ENCODE data around the gene EDAR. TPM values are rescaled to one million over a fixed set of nuclear protein-coding genes. Genes with fewer than 3 reads are reported as not detected.

Gene EDAR
- total and polyA plus RNA-seq, 2 of the 4 experiments (the other 2 are of a cell fraction): not detected

- no peak overlapping the region for H3K14ac ChIP-seq (replicated peaks; ENCODE audit: low read depth, low read length)
- in situ Hi-C loops (cut with MboI; ENCODE audit: low sequenced_read_pairs) (no loop called here), intact Hi-C loops (cut with micrococcal nuclease) (no loop called here), dilution Hi-C loops (cut with HindIII; ENCODE audit: low sequenced_read_pairs, unreplicated experiment) (no loop called here)
- H3K79me1 ChIP-seq (ENCODE audit: low read depth in 1 of 2, low read length in 2 of 2): no peaks in the 10 kb centered on the region
- WGBS, 2 experiments (ENCODE audit: extremely low coverage in 2 of 2, insufficient read length in 1 of 2): 80% methylated on average over 1 of the region's 4 CpGs; no CpG with 5 or more reads in 1 of the 2 experiments
- H3K4ac ChIP-seq (ENCODE audit: low read depth, low read length): no peak overlapping the region
- no peaks in the 10 kb centered on the region for H3K9me3 ChIP-seq (ENCODE audit: control insufficient read depth, insufficient read depth, low read length)
- no peaks in the 10 kb centered on the region for H3K36me3 ChIP-seq (ENCODE audit: control insufficient read depth, insufficient read depth, low read length)
- H3K4me1 ChIP-seq (ENCODE audit: control insufficient read depth, insufficient read depth, low read length): no peaks in the 10 kb centered on the region
- no TSS peak for BruUV-seq (replicated peaks)
- no peak overlapping the region for H2BK5ac ChIP-seq (ENCODE audit: low read depth, low read length, poor library complexity, severe bottlenecking)
- H2BK120ac ChIP-seq (ENCODE audit: low read depth, low read length): no peak overlapping the region
- H3K27ac ChIP-seq (ENCODE audit: insufficient read depth, low read length): no peak overlapping the region
- no peak for DNase-seq
- H3K27me3 ChIP-seq (ENCODE audit: control insufficient read depth, insufficient read depth, low read length): peaks cover 75% of the 10 kb centered on the region
- H2AK9ac ChIP-seq (replicated peaks; ENCODE audit: low read depth, low read length, poor library complexity): no peak overlapping the region
- no peak overlapping the region for H2BK20ac ChIP-seq (ENCODE audit: low read depth, low read length)
- no peak overlapping the region for H2BK15ac ChIP-seq (ENCODE audit: low read depth, low read length)
- ChIA-PET POLR2A (ENCODE audit: unreplicated experiment) (no interaction called here), CTCF (no interaction called here)
- H3K56ac ChIP-seq (ENCODE audit: extremely low read depth, insufficient read depth, low read length): no peak overlapping the region
- H3K18ac ChIP-seq (ENCODE audit: low read depth, low read length): no peak overlapping the region
- ATAC-seq (ENCODE audit: low read depth): no peak
- H4K8ac ChIP-seq (ENCODE audit: low read depth in 2 of 2, low read length in 2 of 2): no peak overlapping the region
- no peak overlapping the region for H2AK5ac ChIP-seq (ENCODE audit: low read depth, low read length)
- H3K4me2 ChIP-seq (ENCODE audit: low read depth, low read length): no peak overlapping the region
- H4K5ac ChIP-seq (ENCODE audit: low read depth, low read length): no peak overlapping the region
- TF ChIP-seq SMC3 (IDR thresholded peaks at IDR 0.05; ENCODE audit: low read depth, low read length): no peak
- TF ChIP-seq, protein P1, sequence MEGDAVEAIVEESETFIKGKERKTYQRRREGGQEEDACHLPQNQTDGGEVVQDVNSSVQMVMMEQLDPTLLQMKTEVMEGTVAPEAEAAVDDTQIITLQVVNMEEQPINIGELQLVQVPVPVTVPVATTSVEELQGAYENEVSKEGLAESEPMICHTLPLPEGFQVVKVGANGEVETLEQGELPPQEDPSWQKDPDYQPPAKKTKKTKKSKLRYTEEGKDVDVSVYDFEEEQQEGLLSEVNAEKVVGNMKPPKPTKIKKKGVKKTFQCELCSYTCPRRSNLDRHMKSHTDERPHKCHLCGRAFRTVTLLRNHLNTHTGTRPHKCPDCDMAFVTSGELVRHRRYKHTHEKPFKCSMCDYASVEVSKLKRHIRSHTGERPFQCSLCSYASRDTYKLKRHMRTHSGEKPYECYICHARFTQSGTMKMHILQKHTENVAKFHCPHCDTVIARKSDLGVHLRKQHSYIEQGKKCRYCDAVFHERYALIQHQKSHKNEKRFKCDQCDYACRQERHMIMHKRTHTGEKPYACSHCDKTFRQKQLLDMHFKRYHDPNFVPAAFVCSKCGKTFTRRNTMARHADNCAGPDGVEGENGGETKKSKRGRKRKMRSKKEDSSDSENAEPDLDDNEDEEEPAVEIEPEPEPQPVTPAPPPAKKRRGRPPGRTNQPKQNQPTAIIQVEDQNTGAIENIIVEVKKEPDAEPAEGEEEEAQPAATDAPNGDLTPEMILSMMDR (conservative IDR thresholded peaks at IDR 0.05; ENCODE audit: low read depth, low read length): no peak
- TF ChIP-seq CEBPB (IDR thresholded peaks at IDR 0.05; ENCODE audit: low read depth, low read length): no peak
- TF ChIP-seq MAZ (IDR thresholded peaks at IDR 0.05; ENCODE audit: borderline replicate concordance, low read depth, low read length): no peak
- no peak for TF ChIP-seq BHLHE40 (IDR thresholded peaks at IDR 0.05; ENCODE audit: low read depth, low read length)
- no peak for TF ChIP-seq RFX5 (IDR thresholded peaks at IDR 0.05; ENCODE audit: low read depth, low read length)
- no peak for TF ChIP-seq MAFK (IDR thresholded peaks at IDR 0.05; ENCODE audit: low read depth, low read length)
- TF ChIP-seq FOS (IDR thresholded peaks at IDR 0.05; ENCODE audit: low read depth, low read length): no peak
- no peak for TF ChIP-seq CHD1 (IDR thresholded peaks at IDR 0.05; ENCODE audit: low read depth, low read length)
- TF ChIP-seq POLR2A (IDR thresholded peaks at IDR 0.05; ENCODE audit: low read depth, low read length): no peak
- no peak for TF ChIP-seq ELK1 (IDR thresholded peaks at IDR 0.05; ENCODE audit: borderline replicate concordance, low read depth, low read length)
- no peak for TF ChIP-seq RAD21 (IDR thresholded peaks at IDR 0.05; ENCODE audit: low read length)
- TF ChIP-seq NFE2L2 (IDR thresholded peaks at IDR 0.05; ENCODE audit: low read depth, low read length): no peak
- no peak overlapping the region for H3K23ac ChIP-seq (ENCODE audit: low read depth, low read length)
- H3K9me1 ChIP-seq (ENCODE audit: insufficient read depth, low read length): no peaks in the 10 kb centered on the region
- no peak overlapping the region for H3K4me3 ChIP-seq (ENCODE audit: insufficient read depth, low read depth, low read length)
- H2AFZ ChIP-seq (replicated peaks; ENCODE audit: low read length, poor library complexity): no peak overlapping the region
- no peak overlapping the region for H3K9ac ChIP-seq (ENCODE audit: low read depth, low read length)
- no peaks in the 10 kb centered on the region for H4K20me1 ChIP-seq (ENCODE audit: insufficient read depth, low read length)
- H4K91ac ChIP-seq (ENCODE audit: insufficient read depth, low read depth, low read length): no peak overlapping the region
Measured at GRCh38 chr2:108961796-108962195, 27.2 kb downstream of the EDAR start.

All from IMR-90 (cell line).